ENCODE measurements around the gene SPATA6L.
"Not testable (repeated sequence)": the region's sequence is repeated elsewhere in the genome, so short reads cannot be mapped to it uniquely, and the experiment has no call there.

Gene SPATA6L

GRCh38 chr9:4662989-4663792, 3.1 kb downstream of the SPATA6L start:
- H3K9me3 Mint-ChIP-seq: no peaks in the 10 kb centered on the region
- peaks cover 2% of the 10 kb centered on the region for H3K36me3 Mint-ChIP-seq (ENCODE audit: low read depth)
- DNase-seq: no peak
- H3K27me3 Mint-ChIP-seq: no peaks in the 10 kb centered on the region
- peak overlapping the region; percentile 82 for H3K27ac Mint-ChIP-seq
- peaks cover 72% of the 10 kb centered on the region for H3K4me1 Mint-ChIP-seq (ENCODE audit: low read depth)
- H3K4me3 Mint-ChIP-seq: peak overlapping the region; percentile 89

- peaks cover 2% of the 10 kb centered on the region for H3K36me3 Mint-ChIP-seq (ENCODE audit: low read depth)
Observed at GRCh38 chr9:4662108-4662988, 3.9 kb downstream of the SPATA6L start, which contains the start of gene PLPP6. Gene PLPP6 (plus strand): TSS chr9:4662294. CDS start chr9:4662376, 82 bp downstream.

GRCh38 chr9:4661611-4662010, 4.7 kb downstream of the SPATA6L start:
- Mint-ChIP-seq H3K27me3 (no peaks in the 10 kb centered on the region), H3K36me3 (ENCODE audit: low read depth) (peaks cover 2% of the 10 kb centered on the region), H3K4me3 (peak overlapping the region; percentile 89), H3K27ac (peak overlapping the region; percentile 90), H3K4me1 (ENCODE audit: low read depth) (peaks cover 58% of the 10 kb centered on the region), H3K9me3 (no peaks in the 10 kb centered on the region)
- no peak for DNase-seq

More at GRCh38 chr9:4662108-4662988, 3.9 kb downstream of the SPATA6L start, which contains the start of gene PLPP6:
- Mint-ChIP-seq H3K27me3 (no peaks in the 10 kb centered on the region), H3K4me1 (ENCODE audit: low read depth) (peaks cover 65% of the 10 kb centered on the region), H3K27ac (peak within 1 kb of the TSS; percentile 90), H3K4me3 (peak within 1 kb of the TSS; percentile 89), H3K9me3 (no peaks in the 10 kb centered on the region)
- DNase-seq: peak; percentile 81

- Mint-ChIP-seq H3K27me3 (no peaks in the 10 kb centered on the region), H3K27ac (peak overlapping the region; percentile 90), H3K9me3 (no peaks in the 10 kb centered on the region), H3K4me1 (ENCODE audit: low read depth) (peaks cover 54% of the 10 kb centered on the region), H3K4me3 (peak overlapping the region; percentile 89), H3K36me3 (ENCODE audit: low read depth) (peaks cover 2% of the 10 kb centered on the region)
- DNase-seq: no peak
Observed at GRCh38 chr9:4661165-4661564, 5.1 kb downstream of the SPATA6L start.

- H3K4me3 Mint-ChIP-seq; H3K27ac Mint-ChIP-seq; H3K36me3 Mint-ChIP-seq (ENCODE audit: low read depth); DNase-seq; H3K27me3 Mint-ChIP-seq; H3K9me3 Mint-ChIP-seq: not testable (repeated sequence)
- peaks cover 49% of the 10 kb centered on the region for H3K4me1 Mint-ChIP-seq (ENCODE audit: low read depth)
Observed at GRCh38 chr9:4660665-4661064, 5.6 kb downstream of the SPATA6L start.

- H3K4me3 Mint-ChIP-seq: no peak overlapping the region
- no peak for DNase-seq
- peaks cover 27% of the 10 kb centered on the region for H3K4me1 Mint-ChIP-seq (ENCODE audit: low read depth)
- H3K36me3 Mint-ChIP-seq (ENCODE audit: low read depth): peaks cover 2% of the 10 kb centered on the region
- H3K27me3 Mint-ChIP-seq: no peaks in the 10 kb centered on the region
- H3K27ac Mint-ChIP-seq: no peak overlapping the region
- no peaks in the 10 kb centered on the region for H3K9me3 Mint-ChIP-seq
Observed at GRCh38 chr9:4657426-4658159, 8.7 kb downstream of the SPATA6L start.

GRCh38 chr9:4656621-4657020, 9.7 kb downstream of the SPATA6L start:
- H3K9me3 Mint-ChIP-seq: no peaks in the 10 kb centered on the region
- no peak overlapping the region for H3K4me3 Mint-ChIP-seq
- no peak for DNase-seq
- no peaks in the 10 kb centered on the region for H3K36me3 Mint-ChIP-seq (ENCODE audit: low read depth)
- no peak overlapping the region for H3K27ac Mint-ChIP-seq
- H3K4me1 Mint-ChIP-seq (ENCODE audit: low read depth): peaks cover 22% of the 10 kb centered on the region
- H3K27me3 Mint-ChIP-seq: no peaks in the 10 kb centered on the region

- not testable (repeated sequence) for DNase-seq; H3K36me3 Mint-ChIP-seq (ENCODE audit: low read depth); H3K9me3 Mint-ChIP-seq; H3K27ac Mint-ChIP-seq; H3K27me3 Mint-ChIP-seq; H3K4me3 Mint-ChIP-seq
- peaks cover 18% of the 10 kb centered on the region for H3K4me1 Mint-ChIP-seq (ENCODE audit: low read depth)
Observed at GRCh38 chr9:4656196-4656595, 10.1 kb downstream of the SPATA6L start.

- DNase-seq: no peak
- Mint-ChIP-seq H3K27me3 (no peaks in the 10 kb centered on the region), H3K36me3 (ENCODE audit: low read depth) (no peaks in the 10 kb centered on the region), H3K27ac (no peak overlapping the region), H3K4me1 (ENCODE audit: low read depth) (peaks cover 9% of the 10 kb centered on the region), H3K4me3 (no peak overlapping the region), H3K9me3 (no peaks in the 10 kb centered on the region)
Observed at GRCh38 chr9:4654538-4654937, 11.7 kb downstream of the SPATA6L start.

GRCh38 chr9:4654084-4654483, 12.2 kb downstream of the SPATA6L start:
- Mint-ChIP-seq H3K27ac (no peak overlapping the region), H3K27me3 (no peaks in the 10 kb centered on the region), H3K4me3 (no peak overlapping the region), H3K4me1 (ENCODE audit: low read depth) (peaks cover 9% of the 10 kb centered on the region), H3K9me3 (no peaks in the 10 kb centered on the region), H3K36me3 (ENCODE audit: low read depth) (no peaks in the 10 kb centered on the region)
- DNase-seq: no peak

GRCh38 chr9:4642351-4642750, 23.9 kb downstream of the SPATA6L start:
- peaks cover 6% of the 10 kb centered on the region for H3K4me1 Mint-ChIP-seq (ENCODE audit: low read depth)
- H3K27ac Mint-ChIP-seq: no peak overlapping the region
- no peaks in the 10 kb centered on the region for H3K9me3 Mint-ChIP-seq
- no peak for DNase-seq
- no peaks in the 10 kb centered on the region for H3K36me3 Mint-ChIP-seq (ENCODE audit: low read depth)
- H3K4me3 Mint-ChIP-seq: no peak overlapping the region
- no peaks in the 10 kb centered on the region for H3K27me3 Mint-ChIP-seq

GRCh38 chr9:4640027-4640426, 26.3 kb downstream of the SPATA6L start:
- Mint-ChIP-seq H3K36me3 (ENCODE audit: low read depth) (no peaks in the 10 kb centered on the region), H3K27me3 (no peaks in the 10 kb centered on the region), H3K4me3 (no peak overlapping the region), H3K9me3 (no peaks in the 10 kb centered on the region), H3K4me1 (ENCODE audit: low read depth) (peaks cover 6% of the 10 kb centered on the region), H3K27ac (no peak overlapping the region)
- DNase-seq: peak; percentile 39

GRCh38 chr9:4639420-4639819, 26.9 kb downstream of the SPATA6L start:
- H3K27ac Mint-ChIP-seq: no peak overlapping the region
- no peaks in the 10 kb centered on the region for H3K36me3 Mint-ChIP-seq (ENCODE audit: low read depth)
- H3K9me3 Mint-ChIP-seq: no peaks in the 10 kb centered on the region
- H3K27me3 Mint-ChIP-seq: no peaks in the 10 kb centered on the region
- H3K4me3 Mint-ChIP-seq: no peak overlapping the region
- peaks cover 3% of the 10 kb centered on the region for H3K4me1 Mint-ChIP-seq (ENCODE audit: low read depth)
- no peak for DNase-seq

GRCh38 chr9:4638968-4639367, 27.3 kb downstream of the SPATA6L start:
- H3K4me1 Mint-ChIP-seq (ENCODE audit: low read depth): peaks cover 3% of the 10 kb centered on the region
- no peaks in the 10 kb centered on the region for H3K36me3 Mint-ChIP-seq (ENCODE audit: low read depth)
- no peak overlapping the region for H3K4me3 Mint-ChIP-seq
- H3K9me3 Mint-ChIP-seq: no peaks in the 10 kb centered on the region
- H3K27ac Mint-ChIP-seq: no peak overlapping the region
- H3K27me3 Mint-ChIP-seq: no peaks in the 10 kb centered on the region
- no peak for DNase-seq
